T-cell (primary cell): ENCODE results near the gene SRI. TPM values are rescaled to one million over a fixed set of nuclear protein-coding genes. Genes with fewer than 3 reads are reported as not detected.

Source experiments
- ATAC-seq, 4 experiments: fragments of 200-7000 bp in 3 of 4; fragments of 150-1000 bp in 1 of 4; cut with Tn5 transposase; replicated peaks in 1 of 4; 1 replicate in 3 of 4; 2 replicates in 1 of 4; pipeline ENCODE4 v1.10.0; 2021; ENCODE audit warnings: moderate library complexity in 3 of 4, mild to moderate bottlenecking in 2 of 4, moderate number of reproducible peaks in 1 of 4
- CTCF ChIA-PET, 2 donors: fragments of 300-600 bp; sonication (Branson Sonifier 250); formaldehyde crosslinking; loops; one replicate each; lab custom pipeline; 2022; ENCODE audit warnings: antibody characterized with exemption in 2 of 2; lab: Charles Lee
- POLR2A ChIA-PET, 2 donors: fragments of 300-600 bp; sonication (Branson Sonifier 250); formaldehyde crosslinking; loops; one replicate each; lab custom pipeline; 2022; ENCODE audit warnings: antibody characterized with exemption in 2 of 2; lab: Charles Lee
- DNase-seq, 35 experiments: peaks; one replicate each; pipeline versions ENCODE4 v3.0.0 to v3.0.0-alpha.2; 2013 to 2023
- H3K27ac ChIP-seq: one replicate; pipeline ENCODE4 v1.5.1; 2013; ENCODE audit warnings: low read length
- H3K27me3 ChIP-seq, 2 experiments: replicated peaks in 1 of 2; 1 replicate in 1 of 2; 2 replicates in 1 of 2; pipeline versions ENCODE4 v1.6.1 to v1.7.0; 2013; ENCODE audit warnings: low read length in 1 of 2, mixed read lengths in 1 of 2; ENCODE audit not compliant: control insufficient read depth in 2 of 2, insufficient read depth in 2 of 2; ENCODE audit errors: extremely low read depth in 1 of 2
- H3K36me3 ChIP-seq, 2 donors: 1 replicate in 1 of 2; 2 replicates in 1 of 2; pipeline versions ENCODE4 v1.6.1 to v1.7.0; 2013; ENCODE audit warnings: low read length in 1 of 2; ENCODE audit not compliant: control insufficient read depth in 2 of 2, insufficient read depth in 1 of 2; ENCODE audit errors: extremely low read depth in 1 of 2
- H3K4me1 ChIP-seq, 2 experiments: 1 replicate in 1 of 2; 2 replicates in 1 of 2; pipeline versions ENCODE4 v1.6.1 to v1.7.0; 2013; ENCODE audit warnings: low read length in 2 of 2, mixed read lengths in 1 of 2; ENCODE audit not compliant: insufficient read depth in 2 of 2, control insufficient read depth in 1 of 2; ENCODE audit errors: extremely low read depth in 1 of 2
- H3K4me3 ChIP-seq, 2 donors: 1 replicate in 1 of 2; 2 replicates in 1 of 2; pipeline versions ENCODE4 v1.5.1 to v1.7.0; 2013; ENCODE audit warnings: mild to moderate bottlenecking in 2 of 2, low read length in 1 of 2, moderate library complexity in 1 of 2; ENCODE audit not compliant: control insufficient read depth in 1 of 2; ENCODE audit errors: extremely low read depth in 1 of 2
- H3K9me3 ChIP-seq: 2 replicates; pipeline ENCODE4 v1.7.0; 2013
- H3K27ac Mint-ChIP-seq, 2 donors: one replicate each; pipeline ENCODE4 v1.8.0; 2020 to 2021; ENCODE audit warnings: mild to moderate bottlenecking in 2 of 2, mixed read lengths in 2 of 2
- H3K27me3 Mint-ChIP-seq, 2 donors: one replicate each; pipeline ENCODE4 v1.8.0; 2021 to 2022; ENCODE audit warnings: mixed read lengths in 2 of 2
- H3K36me3 Mint-ChIP-seq: one replicate; pipeline ENCODE4 v1.8.0; 2021; ENCODE audit warnings: mixed read lengths
- H3K4me1 Mint-ChIP-seq, 3 donors: one replicate each; pipeline ENCODE4 v1.8.0; 2020 to 2022; ENCODE audit warnings: mixed read lengths in 3 of 3, mild to moderate bottlenecking in 1 of 3
- H3K4me3 Mint-ChIP-seq, 3 donors: one replicate each; pipeline ENCODE4 v1.8.0; 2020 to 2022; ENCODE audit warnings: mild to moderate bottlenecking in 3 of 3, mixed read lengths in 3 of 3, moderate library complexity in 3 of 3
- H3K9me3 Mint-ChIP-seq, 3 donors: one replicate each; pipeline ENCODE4 v1.8.0; 2020 to 2022; ENCODE audit warnings: mixed read lengths in 3 of 3
- WGBS: methylation state at CpG from one replicate; pipeline ENCODE4 v1.1.5; 2013; ENCODE audit warnings: missing lambda C conversion rate; ENCODE audit not compliant: insufficient coverage; 5-methylcytosine and 5-hydroxymethylcytosine counted together
- total RNA-seq, 35 experiments: library from RNA in 6 of 35; stranded (reverse) in 6 of 35; fragments of 120-200 nt in 1 of 35; gene quantifications; one replicate each; pipeline versions ENCODE4 v1.2.1 to v1.2.4 and lab custom pipeline; 2013 to 2026

The SRI gene
- total RNA-seq, 5 donors from 2014 or later (not counting 1 experiment from before 2014, with no cell fraction given) = 58.0 to 67.9 (median 62.8) TPM

GRCh38 chr7:88253640-88254039 is 33.8 kb upstream of the SRI start:
- H3K4me1 Mint-ChIP-seq = no peaks in the 10 kb centered on the region
- H3K4me3 ChIP-seq = no peak overlapping the region
- peaks cover 10 to 17% (median 17%) of the 10 kb centered on the region in 3 donors for H3K9me3 Mint-ChIP-seq
- H3K27me3 Mint-ChIP-seq = peaks cover 24 to 26% of the 10 kb centered on the region in 2 donors
- no peak overlapping the region for H3K27ac ChIP-seq
- H3K36me3 Mint-ChIP-seq = no peaks in the 10 kb centered on the region
- H3K27me3 ChIP-seq = peaks cover 0 to 14% of the 10 kb centered on the region in 2 experiments
- no peak overlapping the region for H3K27ac Mint-ChIP-seq
- DNase-seq (no peak), ATAC-seq (no peak)
- no peaks in the 10 kb centered on the region for H3K4me1 ChIP-seq
- CTCF ChIA-PET = no interaction called here
- POLR2A ChIA-PET = no interaction called here
- no peaks in the 10 kb centered on the region for H3K36me3 ChIP-seq
- no peaks in the 10 kb centered on the region for H3K9me3 ChIP-seq
- no peak overlapping the region for H3K4me3 Mint-ChIP-seq

- Mint-ChIP-seq H3K4me1 (no peaks in the 10 kb centered on the region), H3K36me3 (no peaks in the 10 kb centered on the region), H3K27me3 (peaks cover 8 to 10% of the 10 kb centered on the region in 2 donors), H3K27ac (no peak overlapping the region), H3K9me3 (no peaks in the 10 kb centered on the region), H3K4me3 (no peak overlapping the region)
- H3K4me3 ChIP-seq = no peak overlapping the region
- ATAC-seq = no peak
- ChIA-PET CTCF (interaction anchor here in 1 of 2 donors (1.4 kb wide), 1 partner anchor 20 kb away, joined by 6 read pairs; no protein-coding TSS in a partner anchor), POLR2A (no interaction called here)
- no peaks in the 10 kb centered on the region for H3K9me3 ChIP-seq
- no peaks in the 10 kb centered on the region for H3K27me3 ChIP-seq
- DNase-seq = no peak
- H3K36me3 ChIP-seq = no peaks in the 10 kb centered on the region
- H3K4me1 ChIP-seq = no peaks in the 10 kb centered on the region
- no peak overlapping the region for H3K27ac ChIP-seq
- no CpG with 5 or more reads among the region's 1 CpG for WGBS
Measured at GRCh38 chr7:88244258-88244657, 24.4 kb upstream of the SRI start.

GRCh38 chr7:88243345-88243909 is 23.6 kb upstream of the SRI start:
- ChIA-PET POLR2A (no interaction called here), CTCF (interaction anchor here (0.7 to 1.4 kb wide), 3 partner anchors 19 to 592 kb away, joined by 3 to 6 read pairs (median 3); no protein-coding TSS in a partner anchor)
- Histone ChIP-seq H3K27ac (no peak overlapping the region), H3K4me3 (no peak overlapping the region), H3K27me3 (no peaks in the 10 kb centered on the region), H3K36me3 (no peaks in the 10 kb centered on the region), H3K9me3 (no peaks in the 10 kb centered on the region), H3K4me1 (no peaks in the 10 kb centered on the region)
- H3K9me3 Mint-ChIP-seq = no peaks in the 10 kb centered on the region
- no peaks in the 10 kb centered on the region for H3K4me1 Mint-ChIP-seq
- ATAC-seq (peak in 1 of 4 experiments; percentile 55), DNase-seq (peak in 1 of 35 experiments; percentile 31)
- no peak overlapping the region for H3K4me3 Mint-ChIP-seq
- peaks cover 3 to 10% of the 10 kb centered on the region in 2 donors for H3K27me3 Mint-ChIP-seq
- H3K36me3 Mint-ChIP-seq = no peaks in the 10 kb centered on the region
- H3K27ac Mint-ChIP-seq = no peak overlapping the region
- no CpG with 5 or more reads among the region's 2 CpGs for WGBS

GRCh38 chr7:88239852-88240251 is 20.0 kb upstream of the SRI start:
- H3K4me3 Mint-ChIP-seq = no peak overlapping the region
- Histone ChIP-seq H3K9me3 (no peaks in the 10 kb centered on the region), H3K27me3 (no peaks in the 10 kb centered on the region), H3K4me3 (no peak overlapping the region), H3K27ac (no peak overlapping the region), H3K36me3 (no peaks in the 10 kb centered on the region), H3K4me1 (no peaks in the 10 kb centered on the region)
- peaks cover 0 to 2% (median 1%) of the 10 kb centered on the region in 3 donors for H3K4me1 Mint-ChIP-seq
- no peak overlapping the region for H3K27ac Mint-ChIP-seq
- WGBS = no CpG with 5 or more reads among the region's 1 CpG
- ATAC-seq (no peak), DNase-seq (no peak)
- no peaks in the 10 kb centered on the region for H3K9me3 Mint-ChIP-seq
- CTCF ChIA-PET = no interaction called here
- POLR2A ChIA-PET = interaction anchor here in 1 of 2 donors (0.6 kb wide), 1 partner anchor 63 kb away, joined by 7 read pairs; no protein-coding TSS in a partner anchor
- no peaks in the 10 kb centered on the region for H3K36me3 Mint-ChIP-seq
- peaks cover 2 to 10% of the 10 kb centered on the region in 2 donors for H3K27me3 Mint-ChIP-seq

- Histone ChIP-seq H3K4me1 (no peaks in the 10 kb centered on the region), H3K9me3 (no peaks in the 10 kb centered on the region), H3K36me3 (no peaks in the 10 kb centered on the region), H3K4me3 (no peak overlapping the region), H3K27ac (no peak overlapping the region), H3K27me3 (no peaks in the 10 kb centered on the region)
- no peaks in the 10 kb centered on the region for H3K36me3 Mint-ChIP-seq
- H3K4me1 Mint-ChIP-seq = peaks cover 0 to 2% (median 1%) of the 10 kb centered on the region in 3 donors
- ChIA-PET CTCF (no interaction called here), POLR2A (no interaction called here)
- H3K27ac Mint-ChIP-seq = no peak overlapping the region
- H3K9me3 Mint-ChIP-seq = peaks cover 0 to under 1% (median 0%) of the 10 kb centered on the region in 3 donors
- DNase-seq (no peak), ATAC-seq (no peak)
- peaks cover 6 to 15% of the 10 kb centered on the region in 2 donors for H3K27me3 Mint-ChIP-seq
- no peak overlapping the region for H3K4me3 Mint-ChIP-seq
Measured at GRCh38 chr7:88233828-88234227, 14.0 kb upstream of the SRI start.

GRCh38 chr7:88230646-88231045 is 10.8 kb upstream of the SRI start:
- Histone ChIP-seq H3K36me3 (no peaks in the 10 kb centered on the region), H3K27me3 (no peaks in the 10 kb centered on the region), H3K27ac (no peak overlapping the region), H3K4me1 (no peaks in the 10 kb centered on the region), H3K9me3 (no peaks in the 10 kb centered on the region), H3K4me3 (no peak overlapping the region)
- ChIA-PET CTCF (no interaction called here), POLR2A (no interaction called here)
- no peaks in the 10 kb centered on the region for H3K4me1 Mint-ChIP-seq
- H3K36me3 Mint-ChIP-seq = peaks cover 2% of the 10 kb centered on the region
- 84% methylated on average over 5 of the region's 5 CpGs for WGBS
- H3K4me3 Mint-ChIP-seq = no peak overlapping the region
- peaks cover 0 to 8% (median 0%) of the 10 kb centered on the region in 3 donors for H3K9me3 Mint-ChIP-seq
- no peak for ATAC-seq
- H3K27me3 Mint-ChIP-seq = peaks cover 7 to 17% of the 10 kb centered on the region in 2 donors
- H3K27ac Mint-ChIP-seq = no peak overlapping the region
- no peak for DNase-seq
